Measurements from ENCODE around the gene GPBP1L1.
"Not testable (repeated sequence)": the region's sequence is repeated elsewhere in the genome, so short reads cannot be mapped to it uniquely, and the experiment has no call there.

GPBP1L1 gene

GRCh38 chr1:45596765-45597164 is 89.6 kb downstream of the GPBP1L1 start:
- DNase-seq (ENCODE audit: low read depth in 2 of 3, low spot score in 2 of 3), result not testable (repeated sequence)

- DNase-seq (ENCODE audit: low read depth in 2 of 3, low spot score in 2 of 3), result no peak
Measured at GRCh38 chr1:45594412-45594811, 91.9 kb downstream of the GPBP1L1 start.

GRCh38 chr1:45589861-45590260 is 96.5 kb downstream of the GPBP1L1 start:
- DNase-seq (ENCODE audit: low read depth in 2 of 3, low spot score in 2 of 3), result no peak

- DNase-seq (ENCODE audit: low read depth in 2 of 3, low spot score in 2 of 3), result no peak
Measured at GRCh38 chr1:45586769-45587168, 99.6 kb downstream of the GPBP1L1 start.

GRCh38 chr1:45585496-45586075 is 100.7 kb downstream of the GPBP1L1 start:
- DNase-seq (ENCODE audit: low read depth in 2 of 3, low spot score in 2 of 3), result no peak

GRCh38 chr1:45585110-45585426 is 101.3 kb downstream of the GPBP1L1 start:
- DNase-seq (ENCODE audit: low read depth in 2 of 3, low spot score in 2 of 3), result no peak

GRCh38 chr1:45584351-45585109 is 101.8 kb downstream of the GPBP1L1 start:
- peak; percentile 69 to 80 (median 74) for DNase-seq (ENCODE audit: low read depth in 2 of 3, low spot score in 2 of 3)

GRCh38 chr1:45583666-45584350 is 102.5 kb downstream of the GPBP1L1 start, which contains the start of gene NASP:
Gene NASP (plus strand): TSS chr1:45584041. CDS start chr1:45584147, 106 bp downstream.
- DNase-seq (ENCODE audit: low read depth in 2 of 3, low spot score in 2 of 3), result peak; percentile 80 to 98 (median 98)

- DNase-seq (ENCODE audit: low read depth in 2 of 3, low spot score in 2 of 3), result peak in 2 of 3 experiments; percentile 67 to 77
Measured at GRCh38 chr1:45583264-45583665, 103.1 kb downstream of the GPBP1L1 start.
